Stimulated activated naive B cell treated with anti-CD40 and anti-IgM and Interleukin-4, amounts not matched to agents 10 μg/mL and 1 μg/mL and 100 μg/mL, for 72 hours (primary cell): ENCODE results near the gene CCNYL1.
"Not testable (repeated sequence)": the region's sequence is repeated elsewhere in the genome, so short reads cannot be mapped to it uniquely, and the experiment has no call there.

ENCODE experiments used
- ATAC-seq, 2 donors: fragments of 150-1000 bp; cut with Tn5 transposase; replicated peaks; 2 replicates each; pipeline ENCODE4 v1.10.0; 2021; ENCODE audit warnings: moderate library complexity in 1 of 2
- DNase-seq: peaks from one replicate; pipeline ENCODE4 v3.0.0; 2021
- H3K27ac Mint-ChIP-seq: one replicate; pipeline ENCODE4 v1.8.0; 2022; ENCODE audit warnings: mild to moderate bottlenecking, mixed read lengths
- H3K27me3 Mint-ChIP-seq, 2 donors: one replicate each; pipeline ENCODE4 v1.8.0; 2022; ENCODE audit warnings: mixed read lengths in 2 of 2
- H3K36me3 Mint-ChIP-seq, 2 donors: one replicate each; pipeline ENCODE4 v1.8.0; 2022; ENCODE audit warnings: mixed read lengths in 2 of 2, mild to moderate bottlenecking in 1 of 2
- H3K4me1 Mint-ChIP-seq, 2 donors: one replicate each; pipeline ENCODE4 v1.8.0; 2022; ENCODE audit warnings: mixed read lengths in 2 of 2, mild to moderate bottlenecking in 1 of 2
- H3K4me3 Mint-ChIP-seq, 2 donors: one replicate each; pipeline ENCODE4 v1.8.0; 2022; ENCODE audit warnings: mild to moderate bottlenecking in 2 of 2, mixed read lengths in 2 of 2, moderate library complexity in 1 of 2
- H3K9me3 Mint-ChIP-seq, 2 donors: one replicate each; pipeline ENCODE4 v1.8.0; 2022; ENCODE audit warnings: mixed read lengths in 2 of 2, mild to moderate bottlenecking in 1 of 2

Gene CCNYL1

DNA sequence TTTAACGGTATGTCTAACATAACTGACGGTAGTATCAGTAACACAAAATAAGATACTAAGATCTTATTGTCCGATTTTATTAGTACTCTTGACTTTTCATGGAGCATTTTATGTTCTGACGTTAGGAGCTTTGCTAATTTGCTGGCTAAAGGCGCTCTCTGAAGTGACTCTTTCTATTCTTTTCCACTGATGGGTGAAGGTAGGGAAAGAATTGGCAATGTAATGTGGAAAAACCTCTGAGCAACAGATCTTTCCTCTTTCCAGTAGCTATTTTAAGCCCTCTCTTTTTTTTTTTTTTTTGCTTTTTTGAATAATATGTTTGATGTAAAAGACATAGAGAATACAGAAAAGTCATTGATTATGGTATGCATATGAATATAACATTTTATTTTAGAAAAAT lies 4.6 kb downstream of the CCNYL1 start:
- Mint-ChIP-seq H3K4me3 (no peak overlapping the region), H3K27me3 (no peaks in the 10 kb centered on the region), H3K9me3 (no peaks in the 10 kb centered on the region), H3K4me1 (peaks cover 10 to 36% of the 10 kb centered on the region in 2 donors), H3K36me3 (peaks cover 10 to 14% of the 10 kb centered on the region in 2 donors), H3K27ac (no peak overlapping the region)
- DNase-seq: no peak
- ATAC-seq: no peak

DNA sequence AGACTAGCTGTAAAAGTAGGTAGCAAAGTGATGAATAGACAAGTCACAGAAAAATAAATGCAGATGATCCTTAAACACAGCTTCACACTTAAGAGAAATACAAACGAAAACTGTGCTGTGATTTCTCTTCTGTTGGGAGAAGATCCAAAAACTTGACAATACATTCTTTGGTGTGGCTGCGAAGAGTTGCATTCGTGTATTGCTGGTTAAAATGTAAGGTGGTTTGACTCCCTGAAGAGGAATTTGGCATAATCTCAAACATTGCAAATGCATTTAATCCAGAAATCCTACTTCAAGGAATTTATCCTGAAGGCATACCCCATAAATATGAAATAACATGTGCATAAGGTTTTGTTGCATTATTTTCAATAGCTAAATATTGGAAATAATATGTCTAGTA lies 7.1 kb downstream of the CCNYL1 start:
- no peaks in the 10 kb centered on the region for H3K27me3 Mint-ChIP-seq
- no peak overlapping the region for H3K27ac Mint-ChIP-seq
- H3K9me3 Mint-ChIP-seq: no peaks in the 10 kb centered on the region
- peaks cover 10% of the 10 kb centered on the region in 2 donors for H3K36me3 Mint-ChIP-seq
- DNase-seq (no peak), ATAC-seq (no peak)
- peaks cover 3 to 28% of the 10 kb centered on the region in 2 donors for H3K4me1 Mint-ChIP-seq
- no peak overlapping the region for H3K4me3 Mint-ChIP-seq

DNA sequence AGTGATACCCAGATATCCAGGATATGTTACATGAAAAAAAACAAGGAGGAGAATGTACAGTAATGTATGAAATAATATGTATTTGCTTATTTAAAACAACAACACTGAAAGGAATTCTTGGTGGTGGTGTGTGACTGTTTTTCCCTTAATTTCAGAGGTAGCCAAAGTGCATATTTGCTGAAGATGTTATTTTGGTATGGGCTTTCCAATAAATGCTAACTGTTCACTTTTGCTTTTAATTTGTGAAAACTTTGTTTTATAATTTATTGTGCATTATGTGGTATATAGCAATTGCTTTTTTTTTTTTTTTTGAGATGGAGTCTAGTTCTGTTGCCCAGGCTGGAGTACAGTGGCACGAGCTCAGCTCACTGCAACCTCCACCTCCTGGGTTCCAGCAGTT lies 7.6 kb downstream of the CCNYL1 start:
- DNase-seq: no peak
- Mint-ChIP-seq H3K4me1 (peaks cover 6 to 27% of the 10 kb centered on the region in 2 donors), H3K9me3 (no peaks in the 10 kb centered on the region), H3K36me3 (peaks cover 10% of the 10 kb centered on the region in 2 donors), H3K27ac (no peak overlapping the region), H3K4me3 (no peak overlapping the region), H3K27me3 (no peaks in the 10 kb centered on the region)
- no peak for ATAC-seq

DNA sequence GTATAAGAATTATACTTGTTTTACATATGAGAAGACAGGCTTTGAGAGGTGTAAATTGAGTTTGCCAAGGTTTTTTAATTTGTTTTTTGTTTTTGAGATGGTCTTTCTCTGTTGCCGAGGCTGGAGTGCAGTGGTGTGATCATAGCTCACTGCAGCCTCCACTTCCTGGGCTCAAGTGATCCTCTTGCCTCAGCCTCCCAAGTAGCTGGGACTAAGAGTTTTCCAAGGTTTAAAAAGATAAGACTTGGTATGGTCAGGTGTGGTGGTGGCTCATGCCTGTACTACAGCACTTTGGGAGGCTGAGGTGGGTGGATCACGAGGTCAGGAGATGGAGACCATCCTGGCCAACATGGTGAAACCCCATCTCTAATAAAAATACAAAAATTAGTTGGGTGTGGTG lies 8.2 kb downstream of the CCNYL1 start:
- not testable (repeated sequence) for H3K9me3 Mint-ChIP-seq, ATAC-seq, DNase-seq, H3K36me3 Mint-ChIP-seq, H3K27ac Mint-ChIP-seq, H3K27me3 Mint-ChIP-seq, H3K4me3 Mint-ChIP-seq
- H3K4me1 Mint-ChIP-seq: peaks cover 10 to 27% of the 10 kb centered on the region in 2 donors

DNA sequence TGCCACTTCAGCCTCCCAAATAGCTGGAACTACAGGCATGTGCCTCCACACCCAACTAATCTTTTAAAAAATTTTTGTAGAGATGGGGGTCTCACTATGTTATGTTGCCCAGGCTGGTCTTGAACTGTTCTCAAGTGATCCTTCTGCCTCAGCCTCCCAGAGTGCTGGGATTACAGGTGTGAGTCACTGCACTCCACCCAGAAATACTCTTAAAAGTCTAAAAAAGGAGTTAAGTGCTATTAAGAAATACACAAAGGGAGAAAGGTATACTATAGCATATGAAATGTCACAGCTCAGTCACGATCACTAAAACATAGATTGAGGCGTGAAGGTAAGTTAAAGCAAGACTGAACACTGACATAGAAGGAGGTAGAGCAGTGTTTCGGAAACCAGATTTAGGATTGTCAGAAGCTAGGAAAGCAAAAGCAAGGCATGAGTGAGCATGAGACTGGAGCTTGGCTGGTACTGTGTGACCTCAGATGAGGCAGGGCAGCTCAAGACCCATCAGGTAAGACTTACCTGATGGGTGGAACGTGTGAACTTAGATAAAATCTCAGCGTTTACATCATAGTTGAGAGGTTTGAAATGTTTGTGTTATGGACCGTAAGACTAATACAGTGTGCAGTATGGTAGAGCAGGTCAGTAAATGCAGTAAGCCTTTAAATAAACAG lies 9.2 kb downstream of the CCNYL1 start:
- Mint-ChIP-seq H3K36me3 (peaks cover 6% of the 10 kb centered on the region in 2 donors), H3K27ac (no peak overlapping the region), H3K9me3 (no peaks in the 10 kb centered on the region), H3K27me3 (no peaks in the 10 kb centered on the region), H3K4me3 (no peak overlapping the region), H3K4me1 (peaks cover 10 to 29% of the 10 kb centered on the region in 2 donors)
- DNase-seq (no peak), ATAC-seq (no peak)

DNA sequence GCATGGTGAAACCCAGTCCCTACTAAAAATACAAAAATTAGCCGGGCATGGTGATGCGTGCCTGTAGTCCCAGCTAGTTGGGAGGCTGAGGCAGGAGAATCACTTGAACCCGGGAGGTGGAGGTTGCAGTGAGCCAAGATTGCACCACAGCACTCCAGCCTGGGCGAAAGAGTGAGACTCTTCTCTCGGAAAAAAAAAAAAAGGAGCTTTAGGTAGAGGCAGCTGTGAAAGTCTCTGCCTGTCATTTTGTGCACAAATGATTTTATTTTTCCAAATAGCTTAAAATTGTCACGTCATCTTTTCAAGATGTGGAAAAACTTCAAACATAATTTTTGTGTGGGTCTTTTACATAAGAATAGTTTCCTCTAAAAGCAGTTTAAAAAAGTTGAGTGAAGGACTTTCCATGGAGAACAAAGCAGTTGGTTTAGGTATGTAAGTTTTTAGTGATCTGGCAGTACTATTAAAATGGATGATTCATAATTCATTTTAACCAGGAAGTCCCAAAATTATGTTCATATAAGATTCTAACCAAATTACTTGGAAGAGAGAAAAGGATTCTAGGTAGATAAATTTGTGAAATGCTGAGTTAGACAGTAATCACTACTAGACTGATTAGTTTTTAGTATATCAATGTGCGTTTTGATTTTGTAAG lies 11.5 kb downstream of the CCNYL1 start:
- Mint-ChIP-seq H3K4me3 (no peak overlapping the region), H3K27ac (no peak overlapping the region), H3K9me3 (no peaks in the 10 kb centered on the region), H3K27me3 (no peaks in the 10 kb centered on the region), H3K4me1 (peaks cover 20 to 46% of the 10 kb centered on the region in 2 donors), H3K36me3 (peaks cover 0 to 7% of the 10 kb centered on the region in 2 donors)
- ATAC-seq (no peak), DNase-seq (no peak)

DNA sequence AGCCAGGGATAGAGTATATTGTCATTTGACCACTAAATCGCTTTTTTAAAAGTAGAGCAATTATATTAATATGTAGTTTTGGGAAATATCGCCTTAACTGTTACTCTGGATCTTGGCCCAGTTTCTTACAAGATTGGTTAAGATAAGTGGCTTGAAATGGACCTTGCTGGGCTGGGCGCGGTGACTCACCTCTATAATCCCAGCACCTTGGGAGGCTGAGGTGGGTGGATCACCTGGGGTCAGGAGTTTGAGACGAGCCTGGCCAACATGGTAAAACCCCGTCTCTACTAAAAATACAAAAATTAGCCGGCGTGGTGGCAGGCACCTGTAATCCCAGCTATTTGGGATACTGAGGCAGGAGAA lies 12.0 kb downstream of the CCNYL1 start:
- not testable (repeated sequence) for H3K27me3 Mint-ChIP-seq, DNase-seq, H3K9me3 Mint-ChIP-seq, H3K4me3 Mint-ChIP-seq, H3K36me3 Mint-ChIP-seq, ATAC-seq, H3K27ac Mint-ChIP-seq
- peaks cover 20 to 51% of the 10 kb centered on the region in 2 donors for H3K4me1 Mint-ChIP-seq

DNA sequence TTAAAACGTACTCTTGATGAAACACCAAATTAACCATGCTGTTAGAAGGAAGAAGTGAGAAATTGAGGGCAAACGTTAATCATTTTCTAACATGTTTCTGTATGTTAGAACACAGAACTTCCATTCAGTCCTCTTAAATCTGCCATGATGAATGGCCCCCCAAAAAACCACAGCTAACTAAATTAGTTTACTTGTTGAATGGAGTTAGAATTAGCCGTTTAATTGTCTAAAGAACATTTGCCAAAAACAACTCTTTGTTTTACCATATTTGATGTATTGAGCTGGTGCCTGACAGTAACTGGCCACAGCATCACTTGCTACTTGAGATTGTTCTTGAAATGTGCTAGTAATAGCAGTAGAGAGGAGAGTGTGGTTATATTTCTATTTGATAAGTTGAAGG lies 12.7 kb downstream of the CCNYL1 start:
- ATAC-seq (peak; percentile 33 to 44), DNase-seq (no peak)
- Mint-ChIP-seq H3K27ac (no peak overlapping the region), H3K9me3 (no peaks in the 10 kb centered on the region), H3K4me3 (no peak overlapping the region), H3K27me3 (no peaks in the 10 kb centered on the region), H3K4me1 (peaks cover 20 to 53% of the 10 kb centered on the region in 2 donors), H3K36me3 (peaks cover 6 to 10% of the 10 kb centered on the region in 2 donors)

DNA sequence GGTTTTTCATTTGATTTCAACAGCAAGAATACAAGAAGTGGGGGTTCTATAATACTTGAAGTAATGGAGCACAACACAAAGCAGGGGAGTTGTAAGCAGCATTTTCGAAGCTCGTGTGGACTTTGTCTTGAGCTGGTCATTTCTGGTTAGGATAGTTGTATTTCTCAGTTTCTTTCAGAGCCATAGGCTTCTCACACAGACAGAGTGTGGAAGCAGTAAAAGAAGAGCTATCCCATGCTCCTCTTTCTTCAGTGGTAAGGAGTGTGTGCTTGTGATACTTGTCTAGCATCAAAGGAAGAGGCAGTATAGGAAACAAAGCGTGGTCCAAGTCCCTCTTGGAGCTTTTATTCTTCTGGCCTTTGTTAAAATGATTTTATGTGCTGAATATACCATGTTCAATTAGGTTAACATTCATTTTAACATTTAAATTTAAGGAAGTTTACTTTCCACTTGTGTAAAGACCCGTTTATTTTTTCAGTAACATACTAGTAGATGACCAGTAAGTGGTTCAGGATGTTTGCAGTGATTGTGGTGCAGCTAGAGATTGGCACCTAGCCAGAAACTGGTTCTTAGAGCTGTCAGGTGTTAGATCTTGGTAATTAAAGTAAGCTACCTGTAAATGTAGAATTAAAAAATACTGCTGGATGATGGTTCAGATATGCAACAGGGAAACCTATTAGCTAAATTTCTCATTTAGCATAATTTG lies 14.6 kb downstream of the CCNYL1 start:
- Mint-ChIP-seq H3K27ac (no peak overlapping the region), H3K27me3 (no peaks in the 10 kb centered on the region), H3K9me3 (no peaks in the 10 kb centered on the region), H3K4me1 (peaks cover 18 to 46% of the 10 kb centered on the region in 2 donors), H3K4me3 (no peak overlapping the region), H3K36me3 (peaks cover 15 to 20% of the 10 kb centered on the region in 2 donors)
- ATAC-seq (no peak), DNase-seq (no peak)

DNA sequence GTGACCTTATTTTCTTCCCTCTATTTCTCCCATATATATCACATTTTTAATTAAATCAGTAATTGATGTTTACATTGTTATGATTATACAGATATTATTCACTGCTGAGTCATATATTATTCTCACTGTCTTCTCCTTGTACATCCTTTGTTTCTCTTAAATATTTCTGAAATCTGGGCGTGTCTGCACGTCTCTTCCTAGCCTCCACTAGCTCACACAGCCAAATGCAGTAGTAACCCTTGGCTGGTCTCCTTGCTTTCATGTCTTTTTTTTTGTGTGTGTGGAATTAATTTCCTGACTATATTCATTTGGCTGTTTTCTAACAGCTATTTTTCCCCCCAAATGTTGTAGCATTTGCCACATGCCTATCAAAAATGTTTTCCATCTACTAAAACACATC lies 15.8 kb downstream of the CCNYL1 start:
- peaks cover 18 to 46% of the 10 kb centered on the region in 2 donors for H3K4me1 Mint-ChIP-seq
- no peak overlapping the region for H3K27ac Mint-ChIP-seq
- peaks cover 15 to 20% of the 10 kb centered on the region in 2 donors for H3K36me3 Mint-ChIP-seq
- DNase-seq (no peak), ATAC-seq (no peak)
- H3K9me3 Mint-ChIP-seq: no peaks in the 10 kb centered on the region
- H3K27me3 Mint-ChIP-seq: no peaks in the 10 kb centered on the region
- no peak overlapping the region for H3K4me3 Mint-ChIP-seq

DNA sequence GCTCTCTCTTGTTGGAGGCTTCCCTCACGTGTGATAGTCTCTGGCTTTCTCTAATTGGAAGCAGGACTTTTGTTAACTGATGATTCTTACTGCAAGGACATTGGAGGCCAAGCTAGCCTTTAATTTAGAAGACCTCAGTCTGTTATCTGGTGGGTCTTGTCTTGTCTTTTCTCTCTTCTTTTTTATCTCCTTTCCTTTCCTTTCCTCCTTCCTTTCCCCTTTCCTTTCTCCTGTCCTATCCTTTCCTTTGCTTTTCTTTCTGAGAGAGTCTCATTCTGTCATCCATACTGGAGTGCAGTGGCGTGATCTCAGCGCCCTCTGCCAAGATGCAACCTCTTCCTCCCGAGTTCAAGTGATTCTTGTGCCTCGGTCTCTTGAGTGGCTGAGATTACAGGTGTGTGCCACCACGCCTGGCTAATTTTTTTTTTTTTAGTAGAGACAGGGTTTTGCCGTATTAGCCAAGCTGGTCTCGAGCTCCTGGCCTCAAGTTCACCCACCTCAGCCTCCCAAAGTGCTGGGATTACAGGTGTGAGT lies 18.1 kb downstream of the CCNYL1 start:
- Mint-ChIP-seq H3K9me3 (no peaks in the 10 kb centered on the region), H3K4me1 (peaks cover 16 to 40% of the 10 kb centered on the region in 2 donors), H3K27ac (no peak overlapping the region), H3K27me3 (no peaks in the 10 kb centered on the region), H3K36me3 (peaks cover 15 to 20% of the 10 kb centered on the region in 2 donors), H3K4me3 (no peak overlapping the region)
- ATAC-seq (no peak), DNase-seq (no peak)

DNA sequence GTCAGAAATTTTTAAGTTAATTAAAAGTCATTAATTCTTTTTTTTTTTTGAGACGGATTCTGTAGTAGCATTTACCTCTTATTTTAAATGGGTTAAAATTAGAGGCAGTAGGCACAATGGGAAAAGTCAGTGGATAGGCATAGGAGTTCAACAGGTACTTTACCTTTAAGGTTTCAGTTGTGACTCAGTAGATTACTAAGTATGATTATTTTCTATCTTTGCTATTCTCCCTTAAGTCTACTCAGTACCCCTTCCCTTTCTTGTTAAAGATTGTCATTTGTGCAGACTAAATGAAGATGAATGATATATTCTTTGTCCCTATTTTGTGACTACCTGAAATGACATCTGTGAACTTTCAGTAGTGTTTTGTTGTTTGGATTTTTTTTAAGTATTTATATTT lies 19.7 kb downstream of the CCNYL1 start:
- Mint-ChIP-seq H3K27ac (no peak overlapping the region), H3K36me3 (peaks cover 24 to 32% of the 10 kb centered on the region in 2 donors), H3K4me3 (no peak overlapping the region), H3K27me3 (no peaks in the 10 kb centered on the region), H3K9me3 (no peaks in the 10 kb centered on the region), H3K4me1 (peaks cover 16 to 33% of the 10 kb centered on the region in 2 donors)
- ATAC-seq (no peak), DNase-seq (no peak)

DNA sequence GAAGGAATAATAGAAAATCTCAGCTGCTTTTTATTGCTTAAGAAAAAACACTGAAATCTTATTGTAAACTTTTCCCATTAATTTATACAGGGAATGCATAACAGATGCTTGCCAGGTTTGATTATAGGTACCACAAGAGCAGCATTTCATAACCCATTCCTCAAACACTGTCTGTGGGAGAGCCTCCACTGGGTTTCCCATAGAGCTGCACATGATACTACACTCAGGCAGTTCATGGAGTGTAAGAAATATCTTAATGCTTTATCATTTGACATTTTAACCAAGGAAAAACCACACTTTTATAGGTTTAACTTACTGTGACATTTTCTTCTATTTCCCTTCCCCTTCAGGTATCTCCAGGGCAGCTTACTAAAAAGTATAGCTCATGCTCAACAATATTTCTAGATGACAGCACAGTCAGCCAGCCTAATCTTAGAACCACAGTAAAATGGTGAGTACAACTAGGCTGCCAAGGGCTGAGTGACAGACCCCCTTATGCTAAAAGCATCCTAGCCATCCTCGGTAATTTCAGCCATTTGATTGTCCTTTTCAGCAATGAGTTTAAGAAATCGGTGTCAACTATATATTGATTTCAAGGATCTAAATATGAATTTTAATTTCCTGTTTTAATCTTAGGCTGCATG lies 22.3 kb downstream of the CCNYL1 start:
- ATAC-seq (no peak), DNase-seq (no peak)
- H3K27ac Mint-ChIP-seq: no peak overlapping the region
- peaks cover 18 to 21% of the 10 kb centered on the region in 2 donors for H3K36me3 Mint-ChIP-seq
- no peak overlapping the region for H3K4me3 Mint-ChIP-seq
- H3K4me1 Mint-ChIP-seq: peaks cover 6 to 15% of the 10 kb centered on the region in 2 donors
- no peaks in the 10 kb centered on the region for H3K9me3 Mint-ChIP-seq
- no peaks in the 10 kb centered on the region for H3K27me3 Mint-ChIP-seq

DNA sequence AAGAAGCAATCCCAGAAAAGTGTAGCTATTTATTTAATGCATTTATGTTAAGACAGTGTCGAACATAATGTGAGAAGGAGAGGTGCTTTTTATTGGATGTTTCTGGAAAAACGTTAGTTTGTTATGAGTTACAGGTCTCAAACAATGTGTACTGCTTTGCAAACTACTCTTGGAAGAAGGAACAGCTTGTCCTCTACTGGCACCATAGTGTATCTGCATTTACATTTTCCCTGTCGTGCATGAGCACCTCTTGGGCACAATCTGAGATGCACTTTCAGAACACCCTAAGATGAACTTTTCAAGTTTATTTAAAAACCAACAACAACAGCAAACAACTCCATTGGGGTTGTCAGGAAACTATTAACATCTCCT lies 22.8 kb downstream of the CCNYL1 start:
- Mint-ChIP-seq H3K27me3 (no peaks in the 10 kb centered on the region), H3K4me1 (peaks cover 5 to 15% of the 10 kb centered on the region in 2 donors), H3K4me3 (no peak overlapping the region), H3K27ac (no peak overlapping the region), H3K9me3 (no peaks in the 10 kb centered on the region), H3K36me3 (peaks cover 17 to 20% of the 10 kb centered on the region in 2 donors)
- no peak for DNase-seq
- ATAC-seq: peak; percentile 35 to 38
